Progenitor cell of endocrine pancreas (in vitro differentiated cells): ENCODE results near the gene LZIC. TPM values are rescaled to one million over a fixed set of nuclear protein-coding genes. Genes with fewer than 3 reads are reported as not detected.
"Not testable (repeated sequence)": the region's sequence is repeated elsewhere in the genome, so short reads cannot be mapped to it uniquely, and the experiment has no call there.

Experiments used
- DNase-seq: peaks from one replicate; pipeline ENCODE4 v3.0.0; 2021; ENCODE audit warnings: low spot score; ENCODE audit not compliant: unreplicated experiment
- H3K27ac Mint-ChIP-seq: 2 replicates; pipeline ENCODE4 v1.8.0; 2021; ENCODE audit warnings: mild to moderate bottlenecking, moderate library complexity, mixed read lengths
- H3K27me3 Mint-ChIP-seq: 2 replicates; pipeline ENCODE4 v1.8.0; 2021; ENCODE audit warnings: mixed read lengths
- H3K36me3 Mint-ChIP-seq: 2 replicates; pipeline ENCODE4 v1.8.0; 2022; ENCODE audit warnings: mixed read lengths; ENCODE audit not compliant: insufficient read depth
- H3K4me1 Mint-ChIP-seq: 2 replicates; pipeline ENCODE4 v1.8.0; 2021; ENCODE audit warnings: low read depth, mixed read lengths
- H3K4me3 Mint-ChIP-seq: 2 replicates; pipeline ENCODE4 v1.8.0; 2021; ENCODE audit warnings: low read depth, mild to moderate bottlenecking, moderate library complexity, mixed read lengths
- H3K9me3 Mint-ChIP-seq: 2 replicates; pipeline ENCODE4 v1.8.0; 2021; ENCODE audit warnings: low read depth, mixed read lengths
- CTCF ChIP-seq: fragments of 200-600 bp; sonication (generic); IDR thresholded peaks from one replicate; pipeline ENCODE4 v1.5.0; 2021; ENCODE audit warnings: antibody characterized with exemption, mild to moderate bottlenecking; ENCODE audit not compliant: unreplicated experiment
- total RNA-seq: library from RNA; stranded (reverse); gene quantifications from 2 replicates; pipeline ENCODE4 v1.2.1, GENCODE V29; 2021

LZIC gene
- total RNA-seq, 1 donor from 2014 or later, result 37.0 TPM

- no peak for DNase-seq
- Mint-ChIP-seq H3K4me1 (peaks cover 16% of the 10 kb centered on the region), H3K9me3 (no peaks in the 10 kb centered on the region), H3K27me3 (no peaks in the 10 kb centered on the region), H3K36me3 (no peaks in the 10 kb centered on the region), H3K27ac (no peak overlapping the region), H3K4me3 (no peak overlapping the region)
- no peak for TF ChIP-seq CTCF
These were observed 25.3 kb downstream of the LZIC start for GRCh38 chr1:9917901-9918300.

GRCh38 chr1:9917495-9917894, 25.7 kb downstream of the LZIC start:
- not testable (repeated sequence) for DNase-seq, H3K36me3 Mint-ChIP-seq, H3K27ac Mint-ChIP-seq, H3K4me3 Mint-ChIP-seq, H3K9me3 Mint-ChIP-seq, H3K27me3 Mint-ChIP-seq
- H3K4me1 Mint-ChIP-seq, result peaks cover 14% of the 10 kb centered on the region

GRCh38 chr1:9916452-9916851, 26.7 kb downstream of the LZIC start:
- Mint-ChIP-seq H3K4me1 (peaks cover 15% of the 10 kb centered on the region), H3K27me3 (no peaks in the 10 kb centered on the region), H3K27ac (no peak overlapping the region), H3K36me3 (no peaks in the 10 kb centered on the region), H3K9me3 (no peaks in the 10 kb centered on the region), H3K4me3 (no peak overlapping the region)
- no peak for TF ChIP-seq CTCF
- DNase-seq, result no peak

- no peak for DNase-seq
- H3K36me3 Mint-ChIP-seq, result no peaks in the 10 kb centered on the region
- no peaks in the 10 kb centered on the region for H3K27me3 Mint-ChIP-seq
- no peak for TF ChIP-seq CTCF
- H3K27ac Mint-ChIP-seq, result no peak overlapping the region
- no peak overlapping the region for H3K4me3 Mint-ChIP-seq
- no peaks in the 10 kb centered on the region for H3K9me3 Mint-ChIP-seq
- peaks cover 21% of the 10 kb centered on the region for H3K4me1 Mint-ChIP-seq
These were observed 28.6 kb downstream of the LZIC start for GRCh38 chr1:9914610-9914937.

- Mint-ChIP-seq H3K4me3 (peak overlapping the region; percentile 23), H3K27me3 (no peaks in the 10 kb centered on the region), H3K27ac (peak overlapping the region; percentile 57), H3K36me3 (peaks cover 2% of the 10 kb centered on the region), H3K4me1 (peaks cover 36% of the 10 kb centered on the region), H3K9me3 (no peaks in the 10 kb centered on the region)
- DNase-seq, result no peak
- TF ChIP-seq CTCF, result no peak
These were observed 30.8 kb downstream of the LZIC start for GRCh38 chr1:9912264-9912936.

- peak; percentile 100 for DNase-seq
- Mint-ChIP-seq H3K4me3 (peak overlapping the region; percentile 92), H3K36me3 (peaks cover 4% of the 10 kb centered on the region), H3K27me3 (no peaks in the 10 kb centered on the region), H3K9me3 (no peaks in the 10 kb centered on the region), H3K27ac (peak overlapping the region; percentile 99), H3K4me1 (peaks cover 41% of the 10 kb centered on the region)
- TF ChIP-seq CTCF, result no peak
These were observed 32.6 kb downstream of the LZIC start for GRCh38 chr1:9910423-9911178.
